ENCODE results near the gene CD274. TPM values are rescaled to one million over a fixed set of nuclear protein-coding genes. Genes with fewer than 3 reads are reported as not detected.

Gene CD274
- 1.6 TPM for total RNA-seq

GRCh38 chr9:5450359-5451091 is at the start of gene CD274:
Gene CD274 (plus strand): TSS chr9:5450542. CDS start chr9:5456114, 5,572 bp downstream.

GRCh38 chr9:5437254-5438216 is 12.8 kb upstream of the CD274 start, which contains the start of gene PLGRKT:
Gene PLGRKT (minus strand): TSS chr9:5437925. CDS start chr9:5431977, 5,948 bp downstream.

DNA sequence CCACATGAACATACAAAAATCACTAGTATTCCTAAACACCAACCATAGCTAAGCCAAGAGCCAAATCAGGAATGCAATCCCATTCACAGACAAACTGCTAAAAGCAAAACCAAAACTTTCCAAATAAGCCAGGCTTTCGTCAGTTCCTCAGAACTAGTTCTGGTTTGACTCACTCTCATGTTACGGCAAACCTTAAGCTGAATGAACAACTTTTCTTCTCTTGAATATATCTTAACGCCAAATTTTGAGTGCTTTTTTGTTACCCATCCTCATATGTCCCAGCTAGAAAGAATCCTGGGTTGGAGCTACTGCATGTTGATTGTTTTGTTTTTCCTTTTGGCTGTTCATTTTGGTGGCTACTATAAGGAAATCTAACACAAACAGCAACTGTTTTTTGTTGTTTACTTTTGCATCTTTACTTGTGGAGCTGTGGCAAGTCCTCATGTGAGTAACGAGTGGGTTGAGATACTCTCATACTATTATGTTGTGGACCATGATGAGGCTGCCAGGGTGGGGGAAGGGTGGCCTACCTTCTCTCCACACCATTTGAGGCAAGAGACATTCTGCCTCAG is 60.1 kb downstream of the CD274 start, which contains the start of gene PDCD1LG2:
TSS of gene PDCD1LG2 (plus strand) at position 172 of the 572 bp plus-strand sequence. CDS start 12,016 bp downstream, outside the sequence.

Other genes starting within 250 kb of the CD274 start
- not detected for gene INSL4, start 219.1 kb upstream of the CD274 start, total RNA-seq
- gene RLN2, start 145.8 kb upstream of the CD274 start, total RNA-seq = 1.4 TPM
- not detected for gene RLN1, start 110.7 kb upstream of the CD274 start, total RNA-seq
- 21.2 TPM for gene PLGRKT, start 12.6 kb upstream of the CD274 start, total RNA-seq
- 0.23 TPM for gene PDCD1LG2, start 60.0 kb downstream of the CD274 start, total RNA-seq
- gene RIC1, start 178.6 kb downstream of the CD274 start, total RNA-seq = 24.5 TPM

Data from diencephalon (tissue), 1 donor.